ENCODE measurements around the gene ALG14. TPM values are rescaled to one million over a fixed set of nuclear protein-coding genes. Genes with fewer than 3 reads are reported as not detected.

Gene ALG14
- total RNA-seq, 1 donor from 2014 or later = 0.74 TPM

GRCh38 chr1:95033843-95034242 is 38.9 kb downstream of the ALG14 start:
- Histone ChIP-seq H3K36me3 (no peaks in the 10 kb centered on the region), H3K27me3 (no peaks in the 10 kb centered on the region), H3K9me3 (no peaks in the 10 kb centered on the region), H3K4me1 (no peaks in the 10 kb centered on the region), H3K27ac (no peak overlapping the region), H3K4me3 (no peak overlapping the region)
- TF ChIP-seq POLR2AphosphoS5 (IDR thresholded peaks at IDR 0.05; ENCODE audit: insufficient read depth in 1 of 2, low read depth in 1 of 2) (no peak), POLR2A (IDR thresholded peaks at IDR 0.05) (no peak)
- TF ChIP-seq, protein P1, sequence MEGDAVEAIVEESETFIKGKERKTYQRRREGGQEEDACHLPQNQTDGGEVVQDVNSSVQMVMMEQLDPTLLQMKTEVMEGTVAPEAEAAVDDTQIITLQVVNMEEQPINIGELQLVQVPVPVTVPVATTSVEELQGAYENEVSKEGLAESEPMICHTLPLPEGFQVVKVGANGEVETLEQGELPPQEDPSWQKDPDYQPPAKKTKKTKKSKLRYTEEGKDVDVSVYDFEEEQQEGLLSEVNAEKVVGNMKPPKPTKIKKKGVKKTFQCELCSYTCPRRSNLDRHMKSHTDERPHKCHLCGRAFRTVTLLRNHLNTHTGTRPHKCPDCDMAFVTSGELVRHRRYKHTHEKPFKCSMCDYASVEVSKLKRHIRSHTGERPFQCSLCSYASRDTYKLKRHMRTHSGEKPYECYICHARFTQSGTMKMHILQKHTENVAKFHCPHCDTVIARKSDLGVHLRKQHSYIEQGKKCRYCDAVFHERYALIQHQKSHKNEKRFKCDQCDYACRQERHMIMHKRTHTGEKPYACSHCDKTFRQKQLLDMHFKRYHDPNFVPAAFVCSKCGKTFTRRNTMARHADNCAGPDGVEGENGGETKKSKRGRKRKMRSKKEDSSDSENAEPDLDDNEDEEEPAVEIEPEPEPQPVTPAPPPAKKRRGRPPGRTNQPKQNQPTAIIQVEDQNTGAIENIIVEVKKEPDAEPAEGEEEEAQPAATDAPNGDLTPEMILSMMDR (IDR thresholded peaks at IDR 0.05) = no peak
- no peak for DNase-seq (ENCODE audit: extremely low spot score in 2 of 2)
- intact Hi-C loops (cut with DNase I) = no loop called here

- intact Hi-C loops (cut with DNase I) = no loop called here
- no peak for DNase-seq (ENCODE audit: extremely low spot score in 2 of 2)
- no peaks in the 10 kb centered on the region for H3K36me3 ChIP-seq
- H3K9me3 ChIP-seq = no peaks in the 10 kb centered on the region
- no peaks in the 10 kb centered on the region for H3K4me1 ChIP-seq
- no peaks in the 10 kb centered on the region for H3K27me3 ChIP-seq
- TF ChIP-seq POLR2AphosphoS5 (IDR thresholded peaks at IDR 0.05; ENCODE audit: insufficient read depth in 1 of 2, low read depth in 1 of 2) (no peak), POLR2A (IDR thresholded peaks at IDR 0.05) (no peak)
- TF ChIP-seq, protein P1 (IDR thresholded peaks at IDR 0.05) = no peak
- no peak overlapping the region for H3K4me3 ChIP-seq
- H3K27ac ChIP-seq = no peak overlapping the region
Measured at GRCh38 chr1:95029532-95029931, 43.2 kb downstream of the ALG14 start.

GRCh38 chr1:95028954-95029353 is 43.8 kb downstream of the ALG14 start:
- no peaks in the 10 kb centered on the region for H3K36me3 ChIP-seq

DNA sequence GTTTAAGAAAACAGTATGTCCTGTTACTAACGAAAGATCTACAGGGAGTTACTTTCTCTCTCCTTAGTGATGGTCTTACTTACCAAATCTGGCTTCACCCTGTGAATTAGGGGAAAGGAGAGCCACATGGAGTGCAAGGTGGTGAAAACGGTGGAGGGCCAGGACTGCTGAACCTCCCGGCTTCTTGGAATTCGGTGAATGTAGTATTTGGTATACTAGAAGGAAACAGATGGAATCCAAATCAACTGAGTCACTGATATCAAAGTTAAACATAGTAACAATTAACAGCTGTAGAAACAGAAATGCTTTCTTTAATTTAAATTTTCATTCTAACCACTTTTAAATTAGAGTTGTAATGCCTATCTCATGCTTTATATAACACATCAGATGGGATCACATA is 45.7 kb downstream of the ALG14 start:
- H3K4me3 ChIP-seq = no peak overlapping the region
- H3K36me3 ChIP-seq = no peaks in the 10 kb centered on the region
- DNase-seq (ENCODE audit: extremely low spot score in 2 of 2) = no peak
- H3K4me1 ChIP-seq = peaks cover 15% of the 10 kb centered on the region
- no peaks in the 10 kb centered on the region for H3K27me3 ChIP-seq
- TF ChIP-seq POLR2AphosphoS5 (IDR thresholded peaks at IDR 0.05; ENCODE audit: insufficient read depth in 1 of 2, low read depth in 1 of 2) (no peak), POLR2A (IDR thresholded peaks at IDR 0.05) (no peak)
- TF ChIP-seq, protein P1 (IDR thresholded peaks at IDR 0.05) = no peak
- intact Hi-C loops (cut with DNase I) = no loop called here
- no peaks in the 10 kb centered on the region for H3K9me3 ChIP-seq
- H3K27ac ChIP-seq = no peak overlapping the region

More at GRCh38 chr1:95028954-95029353, 43.8 kb downstream of the ALG14 start:
- Histone ChIP-seq H3K27ac (no peak overlapping the region), H3K9me3 (no peaks in the 10 kb centered on the region), H3K27me3 (no peaks in the 10 kb centered on the region), H3K4me1 (peaks cover 2% of the 10 kb centered on the region), H3K4me3 (no peak overlapping the region)
- TF ChIP-seq POLR2AphosphoS5 (IDR thresholded peaks at IDR 0.05; ENCODE audit: insufficient read depth in 1 of 2, low read depth in 1 of 2) = no peak
- no peak for TF ChIP-seq POLR2A (IDR thresholded peaks at IDR 0.05)
- TF ChIP-seq, protein P1 (IDR thresholded peaks at IDR 0.05) = no peak
- DNase-seq (ENCODE audit: extremely low spot score in 2 of 2) = no peak
- intact Hi-C loops (cut with DNase I) = no loop called here

DNA sequence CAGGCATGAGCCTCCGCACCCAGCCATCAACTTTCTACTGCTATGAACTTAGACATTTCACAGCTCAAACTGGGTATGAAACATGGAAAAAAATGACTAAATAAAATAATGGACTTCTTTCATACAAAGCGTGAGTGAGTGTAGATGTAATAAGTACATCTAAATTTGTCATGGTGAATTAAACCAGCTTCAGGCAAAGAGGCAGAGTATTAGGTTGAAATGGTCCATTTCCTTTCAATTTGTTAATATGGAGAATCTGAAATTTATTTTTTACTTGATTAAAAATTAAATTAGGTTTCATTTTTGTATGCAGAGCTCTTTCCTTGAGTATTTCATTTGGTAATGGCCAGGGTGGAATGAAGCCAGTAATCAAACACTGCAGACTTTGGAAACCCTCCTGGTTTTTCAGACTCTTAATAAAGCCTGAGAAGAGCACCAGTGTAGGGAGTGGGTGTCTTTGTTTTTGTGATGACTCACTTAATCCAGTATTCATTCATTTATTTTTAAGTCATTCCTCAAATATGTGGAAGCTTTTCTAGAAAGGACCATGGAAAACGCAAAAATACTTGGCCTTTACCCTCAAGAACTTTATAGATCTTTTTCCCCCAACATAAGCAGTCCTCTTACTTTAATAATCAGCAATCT is 49.2 kb downstream of the ALG14 start:
- Histone ChIP-seq H3K9me3 (no peaks in the 10 kb centered on the region), H3K27ac (peak overlapping the region; percentile 73), H3K36me3 (no peaks in the 10 kb centered on the region), H3K27me3 (no peaks in the 10 kb centered on the region), H3K4me1 (peaks cover 29% of the 10 kb centered on the region), H3K4me3 (no peak overlapping the region)
- TF ChIP-seq, protein P1 (IDR thresholded peaks at IDR 0.05) = no peak
- peak in 1 of 2 donors; percentile 78 for TF ChIP-seq POLR2AphosphoS5 (IDR thresholded peaks at IDR 0.05; ENCODE audit: insufficient read depth in 1 of 2, low read depth in 1 of 2)
- DNase-seq (ENCODE audit: extremely low spot score in 2 of 2) = no peak
- intact Hi-C loops (cut with DNase I) = no loop called here
